HG02884 (cell line): ENCODE measurements around the gene PTH1R.
A peak's percentile ranks its signal among the peaks of the same experiment; 100 is the strongest.

Experiments
- ATAC-seq: cut with Tn5 transposase; IDR thresholded peaks from one replicate; pipeline ENCODE4 v1.9.1; 2021; ENCODE audit warnings: mild to moderate bottlenecking, moderate library complexity; ENCODE audit not compliant: unreplicated experiment

Gene PTH1R

DNA sequence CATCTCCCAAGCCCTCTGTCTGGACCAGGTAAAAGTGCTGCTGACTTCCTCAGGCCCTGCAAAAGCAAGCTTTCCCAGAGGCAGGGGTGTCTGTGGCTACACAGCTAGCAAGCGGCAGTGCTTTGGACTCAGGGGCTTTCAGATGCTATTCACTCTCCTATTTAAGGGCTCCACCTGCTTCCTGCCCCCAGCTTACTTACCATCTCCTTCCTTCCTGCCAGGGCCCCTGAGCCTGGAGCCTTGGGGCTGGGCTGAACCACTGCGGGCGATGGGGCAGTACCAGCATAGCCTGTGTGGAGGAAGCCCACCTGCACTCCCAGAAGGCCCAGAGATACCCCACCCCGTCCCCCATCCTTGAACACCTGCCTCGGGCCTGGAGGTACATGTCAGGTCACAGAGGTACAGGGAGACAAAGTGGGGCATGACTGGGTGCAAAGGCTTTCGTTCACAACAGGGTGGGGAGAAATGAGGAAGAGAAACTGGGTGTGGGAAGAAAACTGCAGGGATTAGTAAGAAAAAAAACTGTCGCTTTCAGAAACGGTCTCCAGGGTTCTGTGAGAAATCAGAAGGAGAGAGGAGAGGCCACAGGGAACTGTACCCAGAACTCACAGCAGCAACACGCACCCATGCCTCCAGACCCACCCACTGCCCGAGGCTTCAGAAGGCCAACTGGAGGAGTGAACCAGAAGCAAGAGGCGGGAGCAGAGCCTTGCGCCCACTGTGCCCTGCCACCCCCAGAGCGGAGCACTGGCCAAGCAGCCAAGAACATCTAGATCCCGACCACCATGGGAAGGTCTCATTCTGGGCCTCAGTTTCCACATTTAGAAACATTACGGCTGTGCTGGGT, 49.6 kb downstream of the PTH1R start:
- ATAC-seq = peak; percentile 64

DNA sequence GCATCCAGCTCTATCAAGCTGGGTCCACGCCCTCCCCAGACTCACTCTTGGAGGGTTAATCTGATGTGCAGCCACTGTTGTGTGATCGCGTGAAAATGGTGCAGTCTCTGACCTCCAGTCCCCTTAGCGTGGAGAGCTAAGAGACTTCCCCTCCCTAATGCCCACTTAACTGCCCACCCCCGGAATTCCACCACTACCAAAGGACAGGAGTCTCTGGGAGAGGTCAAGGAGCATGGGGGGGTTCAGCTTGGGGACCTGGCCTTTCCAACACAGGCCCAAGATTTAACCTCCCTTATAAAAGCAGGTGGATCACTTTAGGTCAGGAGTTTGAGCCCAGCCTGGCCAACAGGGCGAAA, 50.2 kb downstream of the PTH1R start:
- ATAC-seq = no peak

GRCh38 chr3:46928282-46928681, 50.8 kb downstream of the PTH1R start:
- ATAC-seq = no peak

- no peak for ATAC-seq
Observed at GRCh38 chr3:46929324-46929723, 51.8 kb downstream of the PTH1R start.

DNA sequence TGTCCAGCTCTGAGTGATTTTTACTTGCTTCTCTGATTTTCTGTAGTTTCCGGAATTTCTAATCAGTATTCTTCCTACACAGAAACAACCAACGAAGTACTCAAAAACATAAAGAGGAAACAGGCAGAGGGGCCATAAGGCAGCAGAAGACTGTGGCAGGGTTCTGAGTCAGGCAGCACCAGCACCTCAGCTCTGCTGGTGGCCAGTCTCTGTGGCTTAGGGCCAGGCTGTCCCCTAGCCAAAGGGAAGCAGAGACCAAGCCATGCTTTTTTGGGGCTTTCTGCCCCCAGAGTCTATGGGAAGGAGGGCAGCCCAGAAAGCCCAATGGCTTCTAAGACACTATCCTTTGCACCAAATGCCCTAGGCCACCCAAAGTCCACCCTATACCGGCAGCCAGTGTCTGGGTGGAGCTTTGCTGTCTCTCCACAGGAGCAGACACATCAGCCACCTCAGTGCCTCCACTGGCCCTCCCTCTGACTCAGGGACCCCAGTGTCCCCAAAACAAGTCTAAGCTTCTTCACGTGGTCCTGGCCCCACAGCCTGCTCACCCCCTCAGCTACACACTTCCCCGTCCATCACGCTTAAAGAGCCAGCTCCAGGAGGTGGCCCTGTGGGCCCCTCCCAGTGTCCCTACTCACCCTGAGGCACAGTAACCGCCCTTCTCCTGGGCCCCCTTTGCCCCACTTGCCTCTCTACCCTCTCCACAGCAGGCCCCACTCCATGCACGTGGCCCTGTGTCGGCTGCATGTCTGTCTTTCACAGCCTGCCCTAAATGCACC, 52.8 kb downstream of the PTH1R start:
- ATAC-seq = no peak

DNA sequence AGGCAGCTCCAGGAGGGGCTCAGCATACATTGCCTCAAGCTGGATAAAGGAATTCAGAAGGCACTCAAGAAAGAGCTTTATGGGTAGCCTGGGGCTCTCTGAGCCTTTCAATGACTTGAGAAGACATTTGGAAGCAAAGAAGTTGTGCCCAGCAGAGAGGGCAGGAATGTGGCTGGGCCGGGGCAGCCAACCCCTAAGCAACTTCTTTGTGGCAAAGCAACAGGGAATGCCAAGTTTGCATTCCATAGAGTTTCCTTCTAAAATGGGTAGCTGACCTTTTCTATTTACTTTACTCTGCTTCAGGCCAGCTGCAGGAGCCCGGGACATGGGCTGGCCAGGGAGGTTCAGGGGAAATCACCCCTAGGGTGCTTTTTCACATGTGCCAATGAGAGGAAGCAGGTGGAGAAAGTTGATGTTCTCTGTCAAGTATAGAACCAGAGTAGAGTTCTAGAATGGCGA, 53.5 kb downstream of the PTH1R start:
- no peak for ATAC-seq

GRCh38 chr3:46931631-46932331, 54.3 kb downstream of the PTH1R start:
- ATAC-seq = no peak

- ATAC-seq = no peak
Observed at GRCh38 chr3:46932455-46933225, 55.1 kb downstream of the PTH1R start.

DNA sequence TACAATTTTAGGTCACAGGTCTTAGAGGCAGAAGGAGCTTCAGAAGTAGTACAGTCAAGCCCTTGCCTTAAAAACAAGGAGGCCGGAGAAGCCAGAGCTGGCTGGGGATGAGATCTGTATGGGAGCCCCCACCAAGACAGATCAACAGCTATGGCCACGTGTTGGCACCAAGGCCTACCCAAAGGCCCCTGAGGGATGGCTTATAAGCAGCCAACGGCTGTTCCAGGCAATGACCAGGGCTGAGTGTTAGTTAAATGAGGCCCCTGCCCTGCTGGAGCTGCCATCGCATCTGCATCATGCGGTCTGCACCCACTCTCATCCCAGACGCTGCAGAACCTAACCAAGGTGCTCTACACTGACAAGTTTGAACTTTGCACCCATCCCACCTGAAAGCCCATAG, 55.7 kb downstream of the PTH1R start:
- ATAC-seq = no peak

GRCh38 chr3:46934072-46934471, 56.6 kb downstream of the PTH1R start:
- ATAC-seq = no peak

DNA sequence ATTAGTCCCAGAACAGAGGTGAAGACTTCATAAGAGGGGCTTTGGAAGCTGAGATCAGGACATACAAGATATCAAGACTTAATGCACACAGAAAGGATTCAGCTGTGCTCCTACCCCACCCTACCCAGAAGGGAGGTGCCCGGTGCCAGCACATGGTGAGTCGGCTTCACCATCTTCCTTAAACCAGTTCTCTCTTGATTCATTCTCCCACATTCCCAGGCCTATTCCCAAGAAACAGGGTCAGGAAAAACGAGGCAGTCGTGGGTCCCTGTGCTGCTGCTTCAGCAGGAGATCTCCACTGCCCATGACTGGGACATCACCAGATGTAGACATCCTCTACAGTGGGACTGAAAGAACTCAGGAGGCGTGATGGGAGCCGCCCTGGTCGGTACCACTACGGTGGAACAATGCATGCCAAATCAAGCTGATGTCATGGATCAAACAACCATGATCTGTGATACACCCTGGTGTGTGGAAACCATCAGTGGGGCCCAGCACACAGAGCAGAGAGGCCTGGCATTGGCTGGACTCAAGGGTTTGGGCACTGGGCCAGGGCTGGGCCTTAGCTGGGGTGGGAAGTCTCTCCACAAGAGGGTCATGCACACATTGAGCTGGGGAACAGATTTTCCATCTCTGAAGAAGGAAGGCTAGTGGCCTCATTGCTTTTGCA, 57.1 kb downstream of the PTH1R start:
- ATAC-seq = no peak

- ATAC-seq = no peak
Observed at GRCh38 chr3:46935168-46935858, 57.8 kb downstream of the PTH1R start.

- no peak for ATAC-seq
Observed at GRCh38 chr3:46935989-46936558, 58.6 kb downstream of the PTH1R start.

GRCh38 chr3:46936733-46937250, 59.3 kb downstream of the PTH1R start:
- no peak for ATAC-seq

- ATAC-seq = no peak
Observed at GRCh38 chr3:46938118-46938517, 60.6 kb downstream of the PTH1R start.

DNA sequence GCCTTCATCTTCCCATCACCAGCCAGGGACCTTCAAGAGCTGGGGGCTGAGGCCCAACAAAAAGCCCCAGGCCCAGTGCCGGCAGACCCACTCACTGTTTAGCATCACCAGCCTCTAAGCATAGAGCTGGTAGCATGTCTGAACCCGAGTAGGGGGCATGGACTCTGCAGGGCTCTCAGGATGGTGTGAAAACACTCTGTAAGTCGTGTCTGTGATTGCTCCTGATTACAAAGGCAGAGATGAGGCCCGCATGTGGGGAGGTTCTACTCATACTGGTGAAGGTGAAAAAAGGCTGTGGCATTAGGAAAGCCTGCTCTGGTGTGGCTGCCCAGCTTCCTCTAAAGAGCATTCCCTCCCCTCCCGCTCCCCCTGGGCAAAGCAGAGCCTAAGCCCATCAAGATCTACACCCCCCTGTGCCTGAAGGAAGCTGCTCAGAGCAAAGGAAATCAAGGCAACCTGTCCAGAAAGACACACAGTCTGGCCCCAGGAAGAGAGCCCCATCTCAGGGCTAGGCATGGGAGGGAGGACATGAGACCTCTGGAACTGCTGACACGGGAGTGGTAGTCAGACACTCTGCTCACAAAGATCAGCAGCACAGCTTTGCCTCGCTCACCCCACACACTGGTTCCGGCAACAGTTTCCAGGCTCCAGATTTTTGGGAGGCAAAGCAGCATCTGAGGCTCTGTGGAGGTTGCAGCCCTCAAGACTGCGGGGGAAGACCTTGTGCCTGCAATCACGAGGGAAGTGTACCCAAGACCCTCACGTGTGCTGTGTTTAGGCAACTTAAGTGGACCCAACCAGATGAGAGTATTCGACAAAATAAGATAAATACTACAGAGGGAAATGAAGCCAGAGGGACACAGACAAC, 62.3 kb downstream of the PTH1R start:
- ATAC-seq = no peak

DNA sequence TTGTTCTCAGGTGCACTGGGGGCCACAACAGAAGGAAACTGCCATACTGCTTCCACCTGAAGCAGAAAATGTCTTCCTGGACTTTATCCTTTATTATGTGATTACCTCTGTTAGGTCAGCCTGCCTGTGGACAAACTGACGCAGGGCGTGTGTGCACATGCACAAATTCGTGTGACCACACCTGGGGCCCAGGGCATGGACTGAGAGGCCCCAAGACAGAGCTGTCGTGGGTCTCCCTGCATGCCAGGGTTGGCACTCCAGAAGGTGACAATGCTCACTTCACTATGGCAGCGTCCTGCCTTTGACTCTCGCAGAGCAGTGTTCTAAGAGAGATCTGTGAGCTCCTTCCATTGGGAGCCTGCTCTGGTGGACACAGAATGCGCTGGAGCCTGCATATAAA, 64.6 kb downstream of the PTH1R start:
- no peak for ATAC-seq
